Colonic mucosa (tissue), 4 donors: ENCODE results near the gene KCNK3. TPM values are rescaled to one million over a fixed set of nuclear protein-coding genes. Genes with fewer than 3 reads are reported as not detected.

Source experiments
- DNase-seq: peaks from one replicate; pipeline ENCODE4 v3.0.0-alpha.2; 2020
- H3K27ac ChIP-seq: fragments of 200-600 bp; one replicate; pipeline ENCODE4 v1.8.0; 2021
- H3K27me3 ChIP-seq: fragments of 200-600 bp; one replicate; pipeline ENCODE4 v1.8.0; 2021
- H3K36me3 ChIP-seq: fragments of 200-600 bp; one replicate; pipeline ENCODE4 v1.8.0; 2021
- H3K4me1 ChIP-seq: fragments of 200-600 bp; one replicate; pipeline ENCODE4 v1.8.0; 2021; ENCODE audit warnings: mild to moderate bottlenecking
- H3K4me3 ChIP-seq: fragments of 200-600 bp; one replicate; pipeline ENCODE4 v1.8.0; 2021
- H3K9ac ChIP-seq, 2 donors: one replicate each; pipeline ENCODE4 v1.7.0; 2013; ENCODE audit warnings: control low read depth in 2 of 2, low read depth in 2 of 2, low read length in 2 of 2
- H3K9me3 ChIP-seq: fragments of 200-600 bp; one replicate; pipeline ENCODE4 v1.8.0; 2021
- CTCF ChIP-seq: fragments of 200-600 bp; IDR thresholded peaks from one replicate; pipeline ENCODE4 v1.8.0; 2022; ENCODE audit warnings: antibody characterized with exemption, mild to moderate bottlenecking
- intact Hi-C: fragments of 100-400 bp; cut with DNase I; formaldehyde crosslinking; loops from one replicate; pipeline ENCODE4 v1.14.1; 2022
- total RNA-seq, 2 donors: library from RNA; stranded (reverse); fragmentation: NEBNext Ultra II Directional in 1 of 2; extraction: Animal tissue kit (Norgen Biotek cat#: 25700) in 1 of 2; gene quantifications; one replicate each; pipeline ENCODE4 v1.2.1, GENCODE V29; 2021
- donor health status: healthy.
- donor health status: DM: no; HTN: no; CAD: no.
- donor health status: DM: no; HTN: no; CAD: no.

Gene KCNK3
- 1 to 10 TPM; 1.2 to 1.5 TPM for total RNA-seq

GRCh38 chr2:26692279-26692896 lies at the start of gene KCNK3:
Gene KCNK3 (plus strand): TSS chr2:26692722. CDS start chr2:26692876, 154 bp downstream.
- H3K27me3 ChIP-seq, result peaks cover 32% of the 10 kb centered on the region
- peak within 1 kb of the TSS in 1 of 2 donors; percentile 29 for H3K9ac ChIP-seq
- TF ChIP-seq CTCF, result no peak
- peak within 1 kb of the TSS; percentile 11 for H3K4me3 ChIP-seq
- no peaks in the 10 kb centered on the region for H3K36me3 ChIP-seq
- H3K9me3 ChIP-seq, result no peaks in the 10 kb centered on the region
- H3K27ac ChIP-seq, result no peak within 1 kb of the TSS
- peaks cover 5% of the 10 kb centered on the region for H3K4me1 ChIP-seq
- DNase-seq, result peak; percentile 28
- intact Hi-C loops, result no loop called here

- Histone ChIP-seq H3K27ac (no peak overlapping the region), H3K9me3 (no peaks in the 10 kb centered on the region), H3K36me3 (no peaks in the 10 kb centered on the region), H3K4me3 (no peak overlapping the region), H3K27me3 (no peaks in the 10 kb centered on the region), H3K4me1 (no peaks in the 10 kb centered on the region), H3K9ac (no peak overlapping the region)
- no peak for DNase-seq
- no peak for TF ChIP-seq CTCF
- intact Hi-C loops, result no loop called here
Observed at GRCh38 chr2:26644188-26644835, 48.2 kb upstream of the KCNK3 start.

DNA sequence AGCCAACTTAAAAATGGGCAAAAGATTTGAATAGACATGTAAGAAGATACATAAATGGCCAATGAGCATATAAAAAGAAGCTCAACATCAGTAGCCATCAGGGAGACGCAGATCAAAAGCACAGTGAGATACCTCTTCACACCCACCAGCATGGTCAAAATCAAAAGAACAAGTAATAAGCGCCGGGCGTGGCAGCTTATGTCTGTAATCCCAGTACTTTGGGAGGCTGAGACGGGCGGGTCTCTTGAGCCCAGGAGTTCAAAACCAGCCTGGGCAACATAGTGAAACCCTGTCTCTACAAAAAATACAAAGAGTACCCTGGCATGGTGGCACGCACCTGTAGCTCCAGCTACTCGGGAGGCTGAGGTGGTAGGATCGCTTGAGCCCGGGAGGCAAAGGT lies 46.8 kb upstream of the KCNK3 start:
- no peak for TF ChIP-seq CTCF
- no peaks in the 10 kb centered on the region for H3K27me3 ChIP-seq
- DNase-seq, result no peak
- H3K9ac ChIP-seq, result no peak overlapping the region
- H3K27ac ChIP-seq, result no peak overlapping the region
- H3K36me3 ChIP-seq, result no peaks in the 10 kb centered on the region
- H3K4me3 ChIP-seq, result no peak overlapping the region
- intact Hi-C loops, result no loop called here
- no peaks in the 10 kb centered on the region for H3K4me1 ChIP-seq
- no peaks in the 10 kb centered on the region for H3K9me3 ChIP-seq

- no peak for DNase-seq
- no peak overlapping the region for H3K4me3 ChIP-seq
- H3K4me1 ChIP-seq, result no peaks in the 10 kb centered on the region
- no peaks in the 10 kb centered on the region for H3K27me3 ChIP-seq
- H3K27ac ChIP-seq, result no peak overlapping the region
- no peak overlapping the region for H3K9ac ChIP-seq
- TF ChIP-seq CTCF, result no peak
- intact Hi-C loops, result no loop called here
- H3K36me3 ChIP-seq, result no peaks in the 10 kb centered on the region
- no peaks in the 10 kb centered on the region for H3K9me3 ChIP-seq
Observed at GRCh38 chr2:26646986-26647672, 45.4 kb upstream of the KCNK3 start.

DNA sequence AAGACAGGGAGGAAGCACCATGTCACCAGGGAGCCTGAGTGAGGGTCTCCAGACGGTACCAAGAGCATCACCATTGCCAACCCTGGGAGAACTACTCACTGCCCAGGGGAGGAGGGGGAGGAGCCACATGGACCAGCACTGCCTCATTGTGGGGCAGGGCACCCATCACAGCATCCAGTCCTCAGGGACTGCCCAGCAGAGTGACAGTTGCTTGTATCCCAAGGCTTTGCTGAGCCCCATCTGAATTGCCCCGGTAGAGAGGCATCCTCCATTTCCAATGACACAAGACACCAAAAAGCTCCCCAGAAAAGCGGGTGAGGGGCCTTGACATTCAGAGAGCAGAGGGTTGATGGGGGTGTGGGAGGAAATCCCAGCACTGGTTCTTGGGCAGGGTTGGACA lies 44.5 kb upstream of the KCNK3 start:
- H3K4me3 ChIP-seq, result no peak overlapping the region
- no peaks in the 10 kb centered on the region for H3K9me3 ChIP-seq
- no peak overlapping the region for H3K27ac ChIP-seq
- no peak overlapping the region for H3K9ac ChIP-seq
- intact Hi-C loops, result no loop called here
- H3K27me3 ChIP-seq, result no peaks in the 10 kb centered on the region
- H3K36me3 ChIP-seq, result no peaks in the 10 kb centered on the region
- no peak for TF ChIP-seq CTCF
- DNase-seq, result no peak
- no peaks in the 10 kb centered on the region for H3K4me1 ChIP-seq
